Measurements from ENCODE around the gene CHMP5.
"Not testable (repeated sequence)": the region's sequence is repeated elsewhere in the genome, so short reads cannot be mapped to it uniquely, and the experiment has no call there.

The CHMP5 gene

GRCh38 chr9:33311953-33312352, 47.1 kb downstream of the CHMP5 start:
- H2BK15ac ChIP-seq (ENCODE audit: low read length), result no peak overlapping the region
- no peak overlapping the region for H3K23ac ChIP-seq (ENCODE audit: low read depth, low read length, poor library complexity)
- H3K79me1 ChIP-seq (ENCODE audit: low read depth, low read length), result peaks cover 2% of the 10 kb centered on the region
- DNase-seq (ENCODE audit: low spot score), result no peak
- no peaks in the 10 kb centered on the region for H3K4me1 ChIP-seq (ENCODE audit: control insufficient read depth in 2 of 2, insufficient read depth in 1 of 2, low read depth in 1 of 2, low read length in 2 of 2)
- H3K27ac ChIP-seq (replicated peaks; ENCODE audit: low read length), result no peak overlapping the region
- H3K4ac ChIP-seq (ENCODE audit: low read length), result no peak overlapping the region
- no peak overlapping the region for H2BK5ac ChIP-seq (ENCODE audit: low read length)
- H3K9me3 ChIP-seq (replicated peaks in 1 of 2; ENCODE audit: control insufficient read depth in 2 of 2, insufficient read depth in 1 of 2, low read depth in 1 of 2, low read length in 2 of 2), result peaks cover 0 to 2% of the 10 kb centered on the region in 2 donors
- no peak overlapping the region for H2BK12ac ChIP-seq (ENCODE audit: low read length)
- no CpG with 5 or more reads among the region's 2 CpGs for WGBS, 2 donors (ENCODE audit: extremely low coverage in 2 of 2, insufficient read length in 2 of 2, insufficient replicate concordance in 1 of 2)
- no peak overlapping the region for H3K4me2 ChIP-seq (ENCODE audit: insufficient read depth, low read length, poor library complexity, severe bottlenecking)
- H3K27me3 ChIP-seq (ENCODE audit: control insufficient read depth in 3 of 3, insufficient read depth in 3 of 3, low read depth in 1 of 3, low read length in 3 of 3), result no peaks in the 10 kb centered on the region
- H2AFZ ChIP-seq (ENCODE audit: low read length), result no peak overlapping the region
- H4K91ac ChIP-seq (ENCODE audit: low read depth, low read length, poor library complexity), result no peak overlapping the region
- H3K18ac ChIP-seq (ENCODE audit: low read length), result no peak overlapping the region
- H3K36me3 ChIP-seq (replicated peaks in 1 of 2; ENCODE audit: control insufficient read depth in 2 of 2, insufficient read depth in 2 of 2, low read length in 2 of 2), result peaks cover 26 to 97% of the 10 kb centered on the region in 2 donors
- no peak overlapping the region for H2AK5ac ChIP-seq (ENCODE audit: low read depth, low read length)
- no peak overlapping the region for H3K9ac ChIP-seq (ENCODE audit: low read depth, low read length, poor library complexity)
- no peak overlapping the region for H4K8ac ChIP-seq (ENCODE audit: low read depth, low read length)
- no peak overlapping the region for H2BK120ac ChIP-seq (ENCODE audit: low read depth, low read length)
- no peak overlapping the region for H3K14ac ChIP-seq (ENCODE audit: low read length)
- H3K4me3 ChIP-seq (ENCODE audit: low read length in 2 of 2), result no peak overlapping the region

- Histone ChIP-seq H3K4me1 (ENCODE audit: control insufficient read depth in 2 of 2, insufficient read depth in 1 of 2, low read depth in 1 of 2, low read length in 2 of 2) (no peaks in the 10 kb centered on the region), H3K4me3 (ENCODE audit: low read length in 2 of 2) (no peak overlapping the region), H2BK120ac (ENCODE audit: low read depth, low read length) (no peak overlapping the region), H2BK5ac (ENCODE audit: low read length) (no peak overlapping the region), H3K14ac (ENCODE audit: low read length) (no peak overlapping the region), H3K27ac (replicated peaks; ENCODE audit: low read length) (no peak overlapping the region), H2AK5ac (ENCODE audit: low read depth, low read length) (no peak overlapping the region), H3K27me3 (ENCODE audit: control insufficient read depth in 3 of 3, insufficient read depth in 3 of 3, low read depth in 1 of 3, low read length in 3 of 3) (no peaks in the 10 kb centered on the region), H3K79me1 (ENCODE audit: low read depth, low read length) (peaks cover 2% of the 10 kb centered on the region), H3K9ac (ENCODE audit: low read depth, low read length, poor library complexity) (no peak overlapping the region), H3K4me2 (ENCODE audit: insufficient read depth, low read length, poor library complexity, severe bottlenecking) (no peak overlapping the region), H2AFZ (ENCODE audit: low read length) (no peak overlapping the region), H3K36me3 (replicated peaks in 1 of 2; ENCODE audit: control insufficient read depth in 2 of 2, insufficient read depth in 2 of 2, low read length in 2 of 2) (peaks cover 26 to 94% of the 10 kb centered on the region in 2 donors), H3K23ac (ENCODE audit: low read depth, low read length, poor library complexity) (no peak overlapping the region), H3K4ac (ENCODE audit: low read length) (no peak overlapping the region), H2BK15ac (ENCODE audit: low read length) (no peak overlapping the region), H3K9me3 (replicated peaks in 1 of 2; ENCODE audit: control insufficient read depth in 2 of 2, insufficient read depth in 1 of 2, low read depth in 1 of 2, low read length in 2 of 2) (peaks cover 0 to 2% of the 10 kb centered on the region in 2 donors), H4K8ac (ENCODE audit: low read depth, low read length) (no peak overlapping the region), H3K18ac (ENCODE audit: low read length) (no peak overlapping the region), H2BK12ac (ENCODE audit: low read length) (no peak overlapping the region), H4K91ac (ENCODE audit: low read depth, low read length, poor library complexity) (no peak overlapping the region)
- no peak for DNase-seq (ENCODE audit: low spot score)
- no CpG with 5 or more reads among the region's 5 CpGs for WGBS, 2 donors (ENCODE audit: extremely low coverage in 2 of 2, insufficient read length in 2 of 2, insufficient replicate concordance in 1 of 2)
These were observed 50.5 kb downstream of the CHMP5 start for GRCh38 chr9:33315371-33315770.

GRCh38 chr9:33317136-33317535, 52.3 kb downstream of the CHMP5 start:
- not testable (repeated sequence) for H2BK5ac ChIP-seq (ENCODE audit: low read length); H2AK5ac ChIP-seq (ENCODE audit: low read depth, low read length); H2BK120ac ChIP-seq (ENCODE audit: low read depth, low read length); H2BK12ac ChIP-seq (ENCODE audit: low read length); H3K9me3 ChIP-seq (replicated peaks in 1 of 2; ENCODE audit: control insufficient read depth in 2 of 2, insufficient read depth in 1 of 2, low read depth in 1 of 2, low read length in 2 of 2); H3K4me1 ChIP-seq (ENCODE audit: control insufficient read depth in 2 of 2, insufficient read depth in 1 of 2, low read depth in 1 of 2, low read length in 2 of 2); H3K18ac ChIP-seq (ENCODE audit: low read length); H2BK15ac ChIP-seq (ENCODE audit: low read length); H3K4me3 ChIP-seq (ENCODE audit: low read length in 2 of 2); H4K8ac ChIP-seq (ENCODE audit: low read depth, low read length); H3K27ac ChIP-seq (replicated peaks; ENCODE audit: low read length); H3K4ac ChIP-seq (ENCODE audit: low read length); H3K9ac ChIP-seq (ENCODE audit: low read depth, low read length, poor library complexity); H3K4me2 ChIP-seq (ENCODE audit: insufficient read depth, low read length, poor library complexity, severe bottlenecking); H2AFZ ChIP-seq (ENCODE audit: low read length); H3K14ac ChIP-seq (ENCODE audit: low read length); H3K79me1 ChIP-seq (ENCODE audit: low read depth, low read length); DNase-seq (ENCODE audit: low spot score); H3K27me3 ChIP-seq (ENCODE audit: control insufficient read depth in 3 of 3, insufficient read depth in 3 of 3, low read depth in 1 of 3, low read length in 3 of 3); H4K91ac ChIP-seq (ENCODE audit: low read depth, low read length, poor library complexity); H3K23ac ChIP-seq (ENCODE audit: low read depth, low read length, poor library complexity)
- WGBS, 2 donors (ENCODE audit: extremely low coverage in 2 of 2, insufficient read length in 2 of 2, insufficient replicate concordance in 1 of 2), result no CpG with 5 or more reads among the region's 3 CpGs
- H3K36me3 ChIP-seq (replicated peaks in 1 of 2; ENCODE audit: control insufficient read depth in 2 of 2, insufficient read depth in 2 of 2, low read length in 2 of 2), result peaks cover 28 to 94% of the 10 kb centered on the region in 2 donors

- no peak overlapping the region for H3K27ac ChIP-seq (replicated peaks; ENCODE audit: low read length)
- no peak overlapping the region for H4K91ac ChIP-seq (ENCODE audit: low read depth, low read length, poor library complexity)
- DNase-seq (ENCODE audit: low spot score), result no peak
- no peak overlapping the region for H3K18ac ChIP-seq (ENCODE audit: low read length)
- no peak overlapping the region for H2BK120ac ChIP-seq (ENCODE audit: low read depth, low read length)
- H3K4me2 ChIP-seq (ENCODE audit: insufficient read depth, low read length, poor library complexity, severe bottlenecking), result no peak overlapping the region
- no peaks in the 10 kb centered on the region for H3K27me3 ChIP-seq (ENCODE audit: control insufficient read depth in 3 of 3, insufficient read depth in 3 of 3, low read depth in 1 of 3, low read length in 3 of 3)
- peaks cover 31 to 94% of the 10 kb centered on the region in 2 donors for H3K36me3 ChIP-seq (replicated peaks in 1 of 2; ENCODE audit: control insufficient read depth in 2 of 2, insufficient read depth in 2 of 2, low read length in 2 of 2)
- H2AK5ac ChIP-seq (ENCODE audit: low read depth, low read length), result no peak overlapping the region
- no peak overlapping the region for H3K4me3 ChIP-seq (ENCODE audit: low read length in 2 of 2)
- H3K4me1 ChIP-seq (ENCODE audit: control insufficient read depth in 2 of 2, insufficient read depth in 1 of 2, low read depth in 1 of 2, low read length in 2 of 2), result no peaks in the 10 kb centered on the region
- H3K14ac ChIP-seq (ENCODE audit: low read length), result no peak overlapping the region
- peaks cover 0 to 2% of the 10 kb centered on the region in 2 donors for H3K9me3 ChIP-seq (replicated peaks in 1 of 2; ENCODE audit: control insufficient read depth in 2 of 2, insufficient read depth in 1 of 2, low read depth in 1 of 2, low read length in 2 of 2)
- no peak overlapping the region for H3K23ac ChIP-seq (ENCODE audit: low read depth, low read length, poor library complexity)
- WGBS, 2 donors (ENCODE audit: extremely low coverage in 2 of 2, insufficient read length in 2 of 2, insufficient replicate concordance in 1 of 2), result no CpG with 5 or more reads among the region's 3 CpGs
- H4K8ac ChIP-seq (ENCODE audit: low read depth, low read length), result no peak overlapping the region
- H3K4ac ChIP-seq (ENCODE audit: low read length), result no peak overlapping the region
- H3K79me1 ChIP-seq (ENCODE audit: low read depth, low read length), result no peaks in the 10 kb centered on the region
- no peak overlapping the region for H2BK5ac ChIP-seq (ENCODE audit: low read length)
- H2BK15ac ChIP-seq (ENCODE audit: low read length), result no peak overlapping the region
- H3K9ac ChIP-seq (ENCODE audit: low read depth, low read length, poor library complexity), result no peak overlapping the region
- H2AFZ ChIP-seq (ENCODE audit: low read length), result no peak overlapping the region
- no peak overlapping the region for H2BK12ac ChIP-seq (ENCODE audit: low read length)
These were observed 53.4 kb downstream of the CHMP5 start for GRCh38 chr9:33318225-33318624.

Measured in neuronal stem cell (in vitro differentiated cells).